Uterus (tissue), 2 donors: ENCODE measurements around the gene CNOT3.
"Not testable (repeated sequence)": the region's sequence is repeated elsewhere in the genome, so short reads cannot be mapped to it uniquely, and the experiment has no call there.

Source experiments
- CTCF ChIP-seq, 4 experiments: fragments of 200-600 bp in 2 of 4; fragments of 450-650 bp in 2 of 4; sonication (generic) in 2 of 4; IDR thresholded peaks; one replicate each; pipeline ENCODE4 v1.5.1; 2016 to 2019; ENCODE audit warnings: antibody characterized with exemption in 4 of 4, mild to moderate bottlenecking in 2 of 4, moderate library complexity in 1 of 4
- POLR2A ChIP-seq, 2 donors: fragments of 450-650 bp; IDR thresholded peaks; one replicate each; pipeline ENCODE4 v1.6.1; 2016; ENCODE audit warnings: antibody characterized with exemption in 2 of 2, mild to moderate bottlenecking in 1 of 2, moderate library complexity in 1 of 2

GRCh38 chr19:54171736-54172431 is 34.3 kb downstream of the CNOT3 start:
- not testable (repeated sequence) for TF ChIP-seq CTCF, POLR2A (IDR thresholded peaks at IDR 0.05)
